GM21576 (cell line): ENCODE data around the gene CMSS1.
"Not testable (repeated sequence)": the region's sequence is repeated elsewhere in the genome, so short reads cannot be mapped to it uniquely, and the experiment has no call there.

ENCODE experiments used
- ATAC-seq: cut with Tn5 transposase; IDR thresholded peaks from one replicate; pipeline ENCODE4 v1.9.1; 2021; ENCODE audit warnings: mild to moderate bottlenecking, moderate library complexity; ENCODE audit not compliant: unreplicated experiment

CMSS1 gene

DNA sequence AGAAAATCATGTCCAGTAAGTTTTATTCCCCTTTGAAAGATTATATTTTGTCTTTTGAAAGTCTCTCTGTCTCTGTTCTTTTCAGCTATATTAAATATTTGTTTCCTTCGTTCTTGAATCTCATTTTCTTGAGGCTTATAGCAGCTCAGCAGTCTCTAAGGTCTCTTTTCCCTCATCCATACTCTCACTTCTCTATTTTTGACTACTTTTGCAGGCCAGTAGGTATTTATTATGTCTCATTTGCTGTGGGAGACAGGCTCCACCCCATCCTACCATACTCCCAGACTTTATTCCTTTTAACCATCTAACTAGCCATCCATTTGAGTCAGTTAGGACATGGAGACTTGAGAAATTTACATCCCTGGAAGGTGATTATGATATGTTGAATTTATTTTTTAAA, 225.6 kb downstream of the CMSS1 start:
- no peak for ATAC-seq

DNA sequence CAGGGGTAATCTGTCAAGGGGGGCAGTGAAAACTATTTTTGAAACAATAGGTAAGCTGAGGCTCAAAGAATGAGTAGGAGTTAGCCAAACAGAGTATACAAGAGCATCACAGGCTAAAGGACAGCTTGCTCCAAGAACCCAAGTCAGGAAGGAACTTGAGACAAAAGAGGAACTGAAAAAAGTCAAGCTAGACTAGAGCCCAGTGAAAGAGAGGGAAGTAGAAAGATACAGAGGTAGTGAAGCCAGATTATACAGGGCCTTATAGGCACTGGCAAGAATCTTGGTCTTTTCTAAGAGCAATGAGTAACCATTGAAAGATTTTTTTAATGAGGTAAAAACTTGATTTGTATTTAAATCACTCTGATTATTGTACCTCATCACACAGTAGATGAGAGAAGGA, 226.7 kb downstream of the CMSS1 start:
- peak; percentile 84 for ATAC-seq

DNA sequence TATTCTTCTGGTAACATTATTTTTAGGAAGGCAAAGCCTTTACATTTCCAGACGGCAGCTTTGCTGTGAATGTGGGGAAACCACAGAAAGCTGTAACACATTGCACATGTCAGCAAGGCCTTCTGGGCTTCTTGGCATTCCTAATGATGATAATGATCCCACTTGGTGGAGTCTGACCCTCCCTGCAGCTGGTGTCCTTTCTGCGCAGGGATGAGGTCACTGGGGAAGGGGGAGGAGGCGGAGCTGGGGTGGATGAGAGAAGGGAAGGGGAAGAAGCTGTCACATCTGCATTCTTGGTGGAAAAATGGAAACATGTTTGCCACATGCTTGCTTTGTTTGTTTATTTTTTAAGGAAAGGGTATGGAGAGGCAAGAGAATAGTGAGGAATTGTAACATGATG, 228.0 kb downstream of the CMSS1 start:
- ATAC-seq = no peak

DNA sequence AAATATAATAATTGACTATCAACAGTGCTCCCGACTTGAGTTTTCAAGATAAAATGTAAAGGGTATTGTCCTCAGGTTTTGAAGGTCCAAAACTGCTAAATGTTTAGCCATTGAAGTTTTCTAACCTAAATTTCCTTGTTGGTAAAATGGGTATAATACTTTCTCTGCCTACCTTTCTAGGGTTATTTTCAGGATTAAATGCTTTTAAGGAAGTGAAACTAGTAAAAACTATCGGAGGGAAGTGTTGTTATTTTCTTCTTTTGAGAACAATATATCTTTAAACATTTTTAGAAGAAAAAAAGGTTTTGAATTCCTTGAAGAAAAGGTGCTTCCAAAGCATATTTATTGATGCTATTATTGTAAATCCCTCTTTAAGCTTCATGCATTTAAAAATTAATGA, 229.3 kb downstream of the CMSS1 start:
- ATAC-seq = no peak

DNA sequence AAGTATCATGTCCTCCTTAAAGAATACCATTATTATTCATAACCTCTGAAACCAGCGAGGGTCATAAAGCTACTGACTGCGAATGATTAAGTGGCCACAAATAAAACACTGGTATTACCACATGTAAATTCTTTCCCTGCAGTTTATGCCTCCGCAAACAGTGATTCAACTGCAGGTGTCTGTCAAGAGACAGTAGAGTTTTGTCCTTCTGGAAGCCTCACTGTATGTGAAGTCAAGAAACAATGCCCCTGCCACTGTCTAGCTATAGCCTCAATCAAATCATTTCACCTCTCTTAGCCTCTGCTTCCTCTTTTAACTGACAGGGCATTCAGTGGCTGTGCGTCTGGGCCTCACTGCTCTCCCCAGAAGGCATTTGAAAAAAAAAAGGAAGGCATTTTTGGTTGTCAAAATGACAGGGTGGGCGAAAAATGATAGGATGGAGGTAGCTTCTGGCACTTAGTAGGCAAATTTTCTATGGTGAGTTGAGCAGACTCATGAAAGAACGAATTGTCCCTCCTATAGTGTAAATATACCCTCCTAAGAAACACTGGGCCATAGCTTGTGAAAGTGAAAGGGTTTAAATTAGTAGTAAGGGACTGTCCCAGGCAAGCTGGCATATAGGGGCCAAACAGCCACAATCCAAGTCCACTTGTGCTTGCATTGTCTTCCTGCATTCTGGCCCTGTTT, 229.9 kb downstream of the CMSS1 start:
- ATAC-seq = peak; percentile 79

DNA sequence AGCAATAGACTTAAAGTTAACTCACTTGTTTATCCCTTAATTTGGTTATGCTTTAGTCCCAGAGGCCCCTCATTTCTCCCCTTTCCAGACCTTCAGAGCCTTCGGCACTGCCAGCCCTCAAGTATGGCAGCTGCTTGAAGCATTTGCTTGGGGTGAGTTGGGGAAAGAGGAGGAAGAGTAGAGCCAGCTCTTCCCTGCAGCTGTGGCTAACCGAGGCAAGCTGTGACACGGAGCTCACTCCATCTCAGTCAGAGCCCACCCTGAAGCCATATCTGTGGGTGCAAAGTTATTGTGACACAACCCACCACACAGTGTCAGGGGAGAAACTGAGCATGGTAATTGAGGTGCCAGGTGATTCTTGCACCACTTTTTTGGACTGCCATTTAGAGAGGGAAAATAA, 230.6 kb downstream of the CMSS1 start:
- ATAC-seq = no peak

DNA sequence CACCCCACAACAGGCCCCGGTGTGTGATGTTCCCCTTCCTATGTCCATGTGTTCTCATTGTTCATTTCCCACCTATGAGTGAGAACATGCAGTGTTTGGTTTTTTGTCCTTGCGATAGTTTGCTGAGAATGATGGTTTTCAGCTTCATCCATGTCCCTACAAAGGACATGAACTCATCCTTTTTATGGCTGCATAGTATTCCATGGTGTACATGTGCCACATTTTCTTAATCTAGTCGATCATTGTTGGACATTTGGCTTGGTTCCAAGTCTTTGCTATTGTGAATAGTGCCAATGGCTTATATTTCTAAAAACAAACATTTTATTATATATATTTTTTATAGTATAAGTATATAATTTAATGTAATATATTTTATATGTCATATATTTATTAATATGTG, 233.9 kb downstream of the CMSS1 start:
- ATAC-seq = not testable (repeated sequence)

DNA sequence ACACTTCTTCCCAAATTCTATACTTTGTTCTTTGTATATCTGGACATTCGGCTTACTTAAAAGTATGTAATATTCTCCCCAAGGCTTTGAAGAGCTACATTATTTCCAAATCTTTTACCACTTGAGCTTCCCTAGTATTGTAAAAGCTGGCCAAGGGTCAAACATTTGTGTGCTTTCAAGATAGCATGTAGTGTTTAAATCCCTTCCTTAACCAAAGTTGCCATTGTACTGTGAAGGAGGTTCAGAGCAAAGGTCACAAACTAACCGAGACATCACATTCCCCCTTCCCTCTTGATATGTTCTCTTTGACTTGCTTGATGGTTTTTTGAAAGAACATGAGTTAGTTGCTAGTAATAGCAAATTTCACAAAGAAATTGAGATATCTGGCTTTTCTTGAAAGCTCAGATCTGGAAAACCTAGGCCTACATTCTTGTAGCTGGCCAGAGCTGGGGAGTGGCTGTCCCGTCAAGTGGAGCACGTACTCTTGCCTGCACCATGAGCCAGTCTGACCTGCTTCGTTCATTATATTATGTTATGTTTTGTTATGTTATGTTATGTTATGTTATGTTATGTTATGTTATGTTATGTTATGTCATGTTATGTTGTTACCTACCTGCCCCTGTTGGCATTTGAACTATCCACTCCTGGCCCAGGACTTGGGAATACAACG, 236.4 kb downstream of the CMSS1 start:
- ATAC-seq = no peak

DNA sequence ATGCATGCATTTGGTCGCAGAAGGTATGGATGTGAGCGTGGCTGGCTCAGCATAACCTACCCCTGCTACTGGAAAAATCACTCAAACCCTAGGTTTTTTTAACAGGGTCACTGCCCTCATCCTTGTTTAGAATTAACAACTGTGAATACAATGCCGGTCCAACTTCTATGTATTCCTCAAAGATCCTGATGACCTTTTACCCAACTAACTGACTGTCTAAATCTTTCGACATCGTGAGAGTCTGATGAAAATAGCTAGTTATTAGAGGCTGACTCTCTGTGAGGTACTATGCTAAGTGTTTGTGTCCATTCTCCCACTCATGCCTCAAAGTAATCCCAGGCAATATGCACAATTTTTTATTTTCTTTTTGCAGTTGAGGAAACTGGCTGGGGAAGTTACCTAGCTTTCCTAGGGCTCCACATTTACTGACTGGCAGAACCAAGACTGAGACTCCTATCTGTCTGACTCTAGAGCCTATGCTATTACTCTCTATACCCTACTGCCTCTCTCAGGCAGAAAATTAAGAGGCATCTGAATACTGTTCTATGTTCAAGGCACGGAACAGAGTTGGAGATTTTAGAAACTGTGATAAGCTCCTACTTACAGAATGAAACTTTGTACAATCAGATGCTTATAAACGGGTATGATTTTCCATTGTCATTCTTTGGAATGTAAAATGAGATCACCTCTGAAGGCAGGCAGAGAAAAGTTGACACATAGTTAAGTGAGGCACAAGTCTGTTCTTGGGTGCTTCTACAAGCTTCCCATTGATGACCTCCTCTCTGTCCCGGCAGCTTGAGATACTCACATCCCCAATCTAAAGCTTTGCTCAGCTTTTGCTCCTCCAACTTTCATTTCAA, 240.3 kb downstream of the CMSS1 start:
- ATAC-seq = no peak

DNA sequence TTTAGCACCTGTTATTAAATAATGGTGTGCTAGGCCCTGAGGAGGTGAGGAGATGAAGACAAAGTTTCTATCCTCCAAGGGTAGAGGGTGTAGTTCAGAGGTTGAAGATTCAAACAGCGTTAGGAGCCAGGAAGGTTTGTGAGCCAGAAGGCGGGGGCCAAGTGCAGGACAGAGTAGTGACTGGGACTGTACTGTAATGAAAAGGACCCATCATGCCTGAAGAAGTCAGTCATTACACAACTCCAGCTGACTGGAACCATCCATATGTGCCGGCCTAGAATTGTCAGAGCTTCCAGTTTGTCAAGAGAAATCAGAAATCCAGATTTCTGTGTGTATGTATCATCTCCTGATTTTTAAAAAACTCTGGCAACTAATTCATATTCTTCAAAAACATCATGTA, 241.8 kb downstream of the CMSS1 start:
- no peak for ATAC-seq

DNA sequence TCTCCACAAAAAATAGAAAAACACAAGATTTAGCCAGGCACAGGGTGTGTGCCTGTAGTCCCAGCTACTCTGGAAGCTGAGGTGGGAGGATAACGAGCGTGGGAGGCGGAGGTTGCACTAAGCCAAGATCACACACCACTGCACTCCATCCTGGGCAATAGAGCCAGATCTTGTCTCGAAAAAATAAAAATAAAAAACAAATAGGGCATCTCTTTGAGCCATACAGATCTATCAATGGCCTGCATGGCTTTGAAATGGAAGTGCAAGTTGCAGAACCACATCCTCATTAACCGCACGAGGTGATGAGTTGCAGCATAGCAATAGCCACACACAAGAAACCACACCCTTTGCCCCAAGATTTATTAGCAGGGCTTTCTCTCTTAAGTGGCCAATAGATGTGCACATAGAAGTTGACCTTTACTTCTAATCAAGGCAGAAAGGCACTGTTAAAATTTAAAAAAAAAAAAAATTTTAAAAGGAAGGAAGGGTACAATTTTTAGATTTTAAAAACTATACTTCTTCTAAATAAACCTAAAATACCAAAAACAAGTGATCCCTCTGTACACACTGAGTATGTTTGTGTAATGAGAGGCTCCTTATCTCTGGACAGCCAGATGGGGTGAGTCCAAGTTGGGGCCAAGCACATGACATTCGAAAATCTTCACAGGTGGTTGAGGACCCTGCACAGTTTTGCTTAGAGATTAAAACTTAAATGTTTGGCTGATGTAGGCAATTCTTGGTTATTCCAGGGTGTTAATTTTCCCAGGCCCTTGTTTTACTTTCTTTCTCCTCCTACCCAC, 243.2 kb downstream of the CMSS1 start:
- ATAC-seq = no peak

DNA sequence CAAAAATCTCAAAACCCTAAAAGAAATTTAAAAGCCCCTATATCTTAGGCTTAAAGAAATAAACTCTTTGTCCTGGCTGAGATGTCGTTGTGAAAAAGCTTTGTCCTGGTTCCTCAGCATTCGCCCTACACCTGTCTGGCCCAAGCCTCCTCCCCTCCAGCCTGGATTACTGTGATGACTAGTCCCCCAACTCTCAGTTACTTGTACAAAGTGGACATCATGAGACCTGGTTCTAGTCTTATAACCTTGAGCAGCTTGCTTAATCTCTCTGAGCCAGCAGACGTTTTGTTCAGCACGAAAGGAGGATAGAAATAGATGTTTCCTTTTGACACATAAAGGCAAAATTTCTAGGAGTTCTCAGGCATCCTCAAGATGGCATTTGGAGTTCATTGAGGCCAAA, 245.0 kb downstream of the CMSS1 start:
- no peak for ATAC-seq

DNA sequence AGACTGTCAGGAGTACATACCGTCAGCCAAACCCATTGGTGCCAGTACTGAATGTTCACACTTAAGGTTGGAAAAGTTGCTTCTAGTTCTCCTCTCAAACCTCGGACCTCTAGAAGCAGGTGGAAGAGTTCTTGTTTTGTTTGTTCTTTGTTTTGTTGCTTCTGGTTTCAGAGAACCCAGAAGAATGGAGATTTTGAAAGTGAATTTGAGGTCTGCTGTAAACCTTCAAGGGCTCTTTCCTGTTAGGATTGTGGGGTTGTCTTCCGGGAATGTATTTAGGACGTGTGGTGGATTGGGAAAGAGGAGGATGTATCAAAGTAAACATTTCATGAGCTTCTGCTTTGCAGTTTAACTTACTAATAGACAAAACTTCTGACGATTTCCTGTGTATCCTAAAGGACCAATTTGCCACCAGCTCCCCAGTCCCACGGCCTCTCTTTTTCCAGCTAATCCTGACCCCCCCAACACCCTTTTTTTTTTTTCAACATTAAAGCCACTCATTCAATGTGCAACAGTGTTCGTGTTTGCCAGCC, 246.3 kb downstream of the CMSS1 start:
- no peak for ATAC-seq

DNA sequence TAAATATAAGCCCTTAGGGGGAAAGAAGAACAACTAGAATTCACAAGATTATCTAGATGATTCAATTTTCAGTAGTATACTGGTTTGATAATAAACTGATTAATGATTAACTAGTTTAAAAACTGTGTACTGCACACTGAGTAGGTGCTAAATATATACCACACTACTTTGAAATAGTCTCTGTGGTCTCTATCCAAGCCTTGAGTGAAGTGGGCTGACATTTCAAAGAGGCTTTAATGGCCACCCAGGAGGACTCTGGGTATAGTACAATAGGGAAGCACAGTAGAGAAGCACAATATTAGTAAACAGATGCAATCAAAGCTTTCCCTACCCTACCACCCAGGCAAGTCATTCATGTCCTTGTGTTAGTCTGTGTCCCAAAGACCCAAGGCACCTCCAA, 249.9 kb downstream of the CMSS1 start:
- ATAC-seq = no peak

DNA sequence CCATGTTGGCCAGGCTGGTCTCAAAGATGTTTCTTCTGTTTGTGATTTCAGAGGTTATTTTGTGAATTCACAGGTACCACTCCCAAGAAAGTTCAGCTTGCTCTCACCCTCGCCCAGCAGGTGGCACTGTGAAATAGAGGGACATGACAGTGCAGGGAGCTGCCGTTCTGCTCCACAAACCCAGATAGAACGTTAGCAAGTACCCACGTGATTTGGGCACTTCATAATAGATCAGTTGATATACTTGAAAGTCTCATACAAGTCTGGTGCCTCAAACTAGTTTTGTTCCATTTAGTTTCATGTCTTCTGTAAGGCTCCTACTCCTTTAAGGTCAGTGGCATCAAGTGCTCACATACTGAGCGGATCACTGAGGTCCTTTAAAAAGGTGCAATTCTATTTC, 251.2 kb downstream of the CMSS1 start:
- peak; percentile 72 for ATAC-seq

DNA sequence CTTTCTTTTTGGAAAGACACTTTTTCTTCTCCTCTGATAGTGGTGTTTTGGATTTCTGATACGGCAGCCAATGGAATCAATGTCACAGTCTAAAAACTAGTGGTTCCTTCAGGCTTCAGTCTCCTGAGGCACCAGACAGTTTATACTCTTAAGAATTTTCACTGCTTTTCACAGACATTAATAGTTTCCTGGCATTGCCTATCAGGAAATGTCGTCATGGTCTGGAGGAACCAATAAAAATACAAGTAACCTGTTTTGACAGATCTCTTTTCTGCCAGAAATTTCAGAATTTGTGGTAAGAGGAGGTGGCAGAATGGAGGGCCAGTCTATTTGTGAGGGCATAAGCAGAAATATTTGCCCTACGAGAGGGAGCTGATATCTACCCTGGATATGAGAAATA, 251.8 kb downstream of the CMSS1 start:
- no peak for ATAC-seq

DNA sequence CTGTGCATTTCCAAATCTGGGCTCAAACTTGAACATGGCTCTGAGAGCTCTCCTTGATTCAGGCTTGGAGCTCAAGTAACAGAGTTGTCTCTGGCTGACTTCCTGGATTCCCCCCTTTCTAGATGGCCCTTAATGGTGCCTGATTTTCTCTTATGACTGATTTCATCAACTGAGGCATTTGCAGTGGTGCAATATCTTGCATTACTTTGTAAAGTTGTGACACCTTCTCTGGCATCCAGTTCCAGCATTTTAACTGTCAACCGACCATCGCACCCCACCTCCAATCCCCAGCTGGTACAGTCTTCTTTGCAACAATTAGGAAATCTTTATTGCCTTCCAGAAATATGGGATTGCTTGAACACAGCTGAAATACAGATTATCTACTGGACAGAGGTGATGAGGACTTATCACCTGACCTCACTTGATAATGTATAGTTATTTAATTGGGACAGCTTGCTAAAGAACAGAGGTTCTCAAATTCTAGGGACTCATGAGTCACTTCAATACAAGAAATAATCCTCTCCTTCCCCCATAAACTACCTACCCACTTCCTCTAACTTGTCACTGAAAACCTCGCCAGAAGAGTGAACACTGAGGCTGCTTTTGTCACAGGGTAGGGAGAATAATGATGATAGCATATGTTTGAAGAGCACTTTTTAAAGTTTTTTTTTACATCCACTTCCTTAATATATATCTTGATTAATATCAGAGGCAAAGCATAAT, 254.8 kb downstream of the CMSS1 start:
- ATAC-seq = no peak

DNA sequence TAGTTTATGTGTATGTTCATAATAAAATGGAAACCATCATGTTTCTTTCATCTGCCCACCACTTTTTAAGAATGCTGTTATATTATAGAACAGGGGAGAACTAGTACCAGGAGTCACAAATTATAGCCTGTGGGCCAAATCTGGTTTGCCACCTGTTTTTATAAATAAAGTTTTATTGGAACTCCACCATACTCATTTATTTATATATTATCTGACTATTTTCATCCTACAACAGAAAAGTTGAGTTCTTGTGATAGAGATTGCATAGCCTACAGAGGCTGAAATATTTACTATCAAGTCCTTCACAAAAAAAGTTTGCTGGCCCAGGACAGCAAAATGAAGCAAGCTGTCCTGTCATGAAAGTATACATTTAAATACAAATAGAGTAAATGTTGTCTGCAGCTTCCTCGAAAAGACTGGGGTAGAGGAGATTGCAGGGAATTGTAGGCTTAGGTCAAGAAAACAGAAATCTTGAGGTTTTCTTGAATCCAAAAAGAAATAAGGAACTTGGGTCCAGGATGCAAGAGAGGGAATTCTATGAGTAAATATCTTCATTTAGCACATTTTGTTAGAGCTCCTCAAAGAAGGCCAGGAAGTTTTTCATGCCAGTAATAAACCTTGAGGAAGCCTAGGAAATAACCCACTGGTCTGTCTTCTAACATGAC, 255.5 kb downstream of the CMSS1 start:
- ATAC-seq = no peak

DNA sequence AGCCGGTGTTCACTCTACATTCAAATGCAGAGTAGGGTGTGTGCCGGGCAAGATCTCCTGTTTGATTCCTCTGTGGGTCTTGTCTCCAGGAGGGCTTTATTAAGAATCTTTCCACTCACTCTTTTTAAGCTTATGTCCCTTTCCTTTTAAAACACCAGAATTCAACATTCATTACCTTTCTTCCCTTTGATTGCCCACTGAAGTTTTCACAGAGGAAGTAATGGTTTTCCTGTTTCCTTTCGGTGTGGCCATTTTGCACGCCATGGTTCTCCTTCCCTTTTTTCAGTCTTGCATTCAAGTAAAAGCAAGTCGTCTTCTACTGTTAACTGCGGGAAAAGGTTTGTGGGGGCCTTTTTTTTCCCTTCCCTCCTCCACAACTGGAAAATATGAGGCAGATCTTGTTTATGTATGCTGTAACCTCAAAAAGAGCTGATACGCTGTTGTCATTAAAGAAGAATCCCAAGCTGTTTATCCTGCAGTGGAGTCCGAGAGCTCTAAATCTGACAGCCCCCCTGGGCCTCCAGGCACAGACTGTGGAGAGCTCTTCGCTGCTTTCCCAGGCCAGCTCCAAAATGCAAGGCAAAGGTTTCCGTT, 256.1 kb downstream of the CMSS1 start:
- ATAC-seq = no peak
